ENCODE results near the gene GLTP.

The GLTP gene

GRCh38 chr12:109820816-109821381 lies 59.4 kb downstream of the GLTP start:
- DNase-seq: no peak

DNA sequence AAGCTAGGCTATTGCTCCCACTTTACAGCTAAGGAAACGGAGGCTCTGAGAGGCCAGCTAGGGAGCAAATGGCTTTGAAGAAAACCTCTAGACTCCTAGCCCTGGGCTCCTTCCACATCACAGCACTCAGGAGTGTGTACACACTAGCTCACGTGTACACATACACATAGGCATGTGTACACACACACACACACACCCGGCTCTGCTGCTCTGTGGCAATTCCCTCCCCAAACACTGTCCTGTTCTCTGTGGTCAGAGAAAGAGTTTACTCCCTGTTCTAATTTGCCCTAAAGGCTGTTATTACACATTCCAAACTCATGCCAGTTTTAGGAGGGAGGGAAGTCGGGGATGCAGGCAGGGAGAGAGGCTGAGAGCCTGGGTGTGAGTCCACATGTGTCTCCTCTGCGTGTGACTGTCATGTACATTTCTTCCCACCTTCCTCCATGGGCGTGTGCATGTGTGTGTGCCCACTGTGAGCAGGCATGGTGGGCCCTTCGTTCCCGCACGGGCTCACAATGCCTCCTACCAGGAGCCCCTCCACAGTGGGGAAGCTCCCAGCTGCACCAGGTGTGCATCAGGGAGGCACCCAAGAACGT lies 61.3 kb downstream of the GLTP start:
- peak; percentile 31 for DNase-seq

- DNase-seq: no peak
Measured at GRCh38 chr12:109818253-109818652, 62.1 kb downstream of the GLTP start.

- DNase-seq: no peak
Measured at GRCh38 chr12:109817627-109818231, 62.6 kb downstream of the GLTP start.

GRCh38 chr12:109816870-109817269 lies 63.5 kb downstream of the GLTP start:
- no peak for DNase-seq

DNA sequence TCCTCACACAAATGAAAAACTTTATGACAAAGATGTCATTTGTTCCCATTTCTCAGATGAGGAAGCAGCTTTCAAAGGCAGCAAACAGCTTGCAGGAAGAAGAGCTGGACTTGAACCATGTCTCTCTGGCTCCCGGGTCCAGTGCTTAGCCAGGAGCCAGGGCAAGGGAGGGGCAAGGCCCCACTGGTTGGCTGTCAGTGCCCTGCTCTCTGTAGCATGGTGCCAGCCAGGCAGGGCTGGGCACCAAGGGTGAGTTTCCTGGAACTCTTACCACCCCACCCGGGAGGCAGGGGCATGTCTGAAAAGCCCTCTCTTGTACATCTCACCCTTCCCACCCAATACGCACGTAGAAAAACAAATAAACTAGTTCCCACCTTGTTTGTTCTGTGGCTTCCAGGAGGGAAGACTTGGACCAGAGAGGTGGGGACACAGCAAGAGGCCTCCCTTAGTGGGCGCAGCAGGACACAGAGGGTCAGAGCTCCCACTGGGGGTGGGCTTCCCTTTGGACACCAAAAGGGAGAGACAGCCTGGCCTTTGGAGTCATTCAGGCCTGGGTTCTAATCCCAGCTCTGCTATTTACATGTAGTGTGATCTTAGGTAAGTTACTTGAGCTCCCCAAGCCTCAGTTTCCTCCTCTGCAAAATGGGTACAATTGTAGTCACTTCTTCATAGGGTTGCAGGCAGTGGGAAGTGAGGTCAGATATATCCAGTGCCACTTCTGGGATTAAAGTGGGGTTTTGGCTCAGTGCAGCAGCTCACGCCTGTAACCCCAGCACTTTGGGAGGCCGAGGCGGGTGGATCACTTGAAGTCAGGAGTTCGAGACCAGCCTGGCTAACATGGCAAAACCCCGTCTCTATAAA lies 64.4 kb downstream of the GLTP start:
- no peak for DNase-seq

DNA sequence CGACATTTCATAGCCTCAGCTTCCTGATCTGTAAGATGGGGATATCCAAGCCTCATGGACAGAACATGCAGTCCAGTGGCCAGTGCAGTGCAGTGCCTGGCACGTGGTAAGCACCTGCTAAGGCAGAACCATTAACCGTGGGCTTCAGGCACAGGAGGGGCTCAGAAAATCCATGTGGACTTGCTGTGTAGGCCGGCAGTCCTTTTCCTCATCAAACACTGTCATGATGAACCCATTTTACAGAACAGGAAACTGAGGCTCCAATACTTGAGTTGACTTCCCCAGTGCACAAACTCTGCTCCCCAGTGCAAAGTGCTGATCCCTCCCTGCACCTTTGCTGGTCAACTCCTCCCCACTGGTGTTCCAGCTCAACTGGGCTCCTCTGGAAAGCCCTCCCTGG lies 65.1 kb downstream of the GLTP start:
- DNase-seq: no peak

DNA sequence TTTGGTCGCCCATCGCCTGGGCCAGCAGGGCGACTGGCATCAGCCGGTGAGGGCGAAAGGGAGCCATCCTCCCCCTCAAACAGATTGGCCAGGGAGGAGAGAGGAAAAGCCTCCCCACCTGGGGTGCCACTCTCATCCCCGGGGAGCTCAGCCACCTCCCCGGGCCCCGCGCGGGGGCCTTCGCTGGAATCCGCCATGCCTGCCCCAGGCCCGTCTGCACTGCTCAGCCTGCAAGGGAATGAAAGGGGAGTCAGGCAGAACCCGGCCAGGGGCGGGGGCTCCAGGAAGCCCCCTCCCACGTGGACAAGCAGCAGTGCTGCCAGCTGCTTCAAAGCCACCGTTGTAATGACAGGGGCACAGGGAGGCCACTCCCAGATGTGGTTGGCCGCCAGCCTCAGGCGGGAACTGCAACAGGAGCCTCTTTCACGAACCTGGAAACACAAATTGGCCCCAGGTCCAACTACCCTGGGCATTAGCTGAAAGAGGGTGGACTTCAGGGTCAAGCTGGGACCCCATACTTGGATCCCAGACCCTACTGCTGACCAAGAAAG lies 65.7 kb downstream of the GLTP start:
- DNase-seq: no peak

DNA sequence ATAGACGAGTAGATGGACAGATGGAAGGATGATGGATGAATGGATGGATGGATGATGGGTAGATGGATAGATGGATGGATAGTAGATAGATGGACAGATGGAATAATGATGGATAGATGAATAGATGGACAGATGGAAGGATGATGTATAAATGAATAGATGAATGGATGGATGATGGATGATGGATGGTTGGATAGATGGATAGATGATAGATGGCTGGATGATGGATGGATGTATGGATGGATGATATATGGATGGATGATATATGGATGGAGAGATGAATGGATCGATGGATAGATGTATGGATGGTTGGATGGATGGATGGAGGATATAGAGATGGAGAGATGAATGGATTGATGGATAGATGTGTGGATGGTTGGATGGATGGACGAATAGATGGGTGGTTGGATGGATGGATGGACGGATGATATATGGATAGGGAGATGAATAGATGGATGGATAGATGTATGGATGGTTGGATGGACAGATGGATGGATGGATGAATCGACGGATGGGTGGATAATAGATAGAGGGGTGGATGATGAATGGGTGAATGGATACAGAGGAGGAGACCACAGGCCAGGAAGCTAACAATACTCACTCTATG lies 66.4 kb downstream of the GLTP start:
- no peak for DNase-seq

- no peak for DNase-seq
Measured at GRCh38 chr12:109811624-109811995, 68.7 kb downstream of the GLTP start.

DNA sequence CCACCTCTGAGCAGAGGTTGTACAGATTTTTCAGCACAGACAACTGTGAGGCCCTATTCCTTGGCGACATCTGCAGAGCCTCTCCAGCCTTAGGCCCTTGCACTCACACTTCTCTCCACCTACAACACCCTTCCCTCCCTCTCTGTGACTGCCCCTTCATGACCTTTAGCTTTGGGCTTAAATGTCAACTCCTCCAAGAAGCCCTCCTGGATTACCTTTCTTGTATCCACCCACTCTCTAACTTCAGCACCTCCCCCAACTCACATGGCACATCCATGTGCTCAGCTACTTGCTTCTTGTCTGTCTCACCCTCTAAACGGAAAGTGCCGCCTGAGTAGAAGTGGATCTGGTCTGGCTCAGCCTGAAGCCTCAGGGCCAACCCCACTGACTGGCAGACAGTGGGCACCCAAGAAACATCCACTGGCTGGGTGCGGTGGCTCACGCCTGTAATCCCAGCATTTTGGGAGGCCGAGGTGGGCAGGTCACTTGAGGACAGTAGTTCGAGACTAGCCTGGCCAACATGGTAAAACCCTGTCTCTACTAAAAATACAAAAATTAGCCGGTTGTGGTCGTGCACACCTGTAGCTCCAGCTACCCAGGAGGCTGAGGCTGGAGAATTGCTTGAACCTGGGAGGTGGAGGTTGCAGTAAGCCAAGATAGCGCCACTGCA lies 69.3 kb downstream of the GLTP start:
- DNase-seq: no peak

- DNase-seq: no peak
Measured at GRCh38 chr12:109808876-109809646, 71.3 kb downstream of the GLTP start.

GRCh38 chr12:109807954-109808643 lies 72.2 kb downstream of the GLTP start:
- no peak for DNase-seq

- peak; percentile 40 for DNase-seq
Measured at GRCh38 chr12:109804820-109805761, 75.2 kb downstream of the GLTP start.

GRCh38 chr12:109803678-109804077 lies 76.7 kb downstream of the GLTP start:
- DNase-seq: no peak

DNA sequence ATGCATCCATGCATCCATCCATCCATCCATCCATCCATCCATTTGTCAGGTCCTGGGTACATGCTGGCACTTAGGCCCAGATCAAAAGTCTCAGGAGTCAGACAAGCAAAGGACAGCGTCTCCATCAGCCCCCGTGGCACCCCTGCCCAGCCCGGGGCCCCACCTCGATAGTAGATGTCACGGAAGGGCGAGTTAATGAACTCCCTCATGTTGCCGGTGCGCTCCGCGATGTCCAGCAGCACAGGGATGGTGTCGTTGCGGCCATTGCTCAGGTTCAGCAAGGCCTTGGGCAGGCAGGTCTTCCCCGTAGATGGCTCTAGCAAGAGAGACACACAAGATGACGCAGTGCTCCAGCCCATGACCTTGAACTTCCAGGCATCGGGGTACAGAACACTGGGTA lies 77.5 kb downstream of the GLTP start:
- no peak for DNase-seq

Measured in fibroblast of skin of abdomen (primary cell).